ENCODE measurements around the gene ITM2C.
A peak's percentile ranks its signal among the peaks of the same experiment; 100 is the strongest.

ITM2C gene

DNA sequence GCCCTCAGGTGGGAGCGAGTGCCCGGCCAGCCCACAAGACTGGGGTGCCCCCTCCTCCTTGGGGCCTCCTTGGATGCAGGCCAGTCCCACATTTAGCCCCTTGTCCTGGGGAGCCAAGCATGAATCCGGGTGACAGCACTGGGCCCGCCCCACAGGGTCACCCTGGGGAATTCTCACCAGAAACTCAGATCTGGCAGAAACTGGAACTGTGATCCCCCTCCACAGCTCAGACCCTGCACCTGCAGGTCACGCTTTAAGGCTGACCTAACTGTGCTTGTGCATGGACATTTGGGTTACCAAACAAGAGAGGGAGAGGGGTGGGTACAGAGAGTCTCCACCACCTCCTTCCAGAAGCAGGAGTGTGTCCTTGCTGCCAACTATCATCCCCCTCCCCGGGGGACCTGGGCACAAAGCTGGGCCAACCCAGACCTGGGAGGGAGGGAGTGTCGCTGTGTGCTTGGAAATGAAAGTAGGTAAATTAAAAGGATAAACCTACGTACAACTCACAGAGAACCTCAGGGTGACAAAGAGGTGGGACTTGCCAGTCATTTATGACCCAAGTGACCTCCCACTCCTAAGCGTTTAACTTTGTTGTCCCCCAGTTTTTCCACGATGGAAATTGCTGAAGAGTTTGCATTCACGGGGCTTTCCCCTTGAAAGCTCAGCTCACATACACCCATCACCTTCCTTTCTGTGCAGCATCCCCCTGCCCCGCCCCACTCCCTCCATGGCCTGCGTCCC, 9.1 kb downstream of the ITM2C start:
- no peak for DNase-seq

DNA sequence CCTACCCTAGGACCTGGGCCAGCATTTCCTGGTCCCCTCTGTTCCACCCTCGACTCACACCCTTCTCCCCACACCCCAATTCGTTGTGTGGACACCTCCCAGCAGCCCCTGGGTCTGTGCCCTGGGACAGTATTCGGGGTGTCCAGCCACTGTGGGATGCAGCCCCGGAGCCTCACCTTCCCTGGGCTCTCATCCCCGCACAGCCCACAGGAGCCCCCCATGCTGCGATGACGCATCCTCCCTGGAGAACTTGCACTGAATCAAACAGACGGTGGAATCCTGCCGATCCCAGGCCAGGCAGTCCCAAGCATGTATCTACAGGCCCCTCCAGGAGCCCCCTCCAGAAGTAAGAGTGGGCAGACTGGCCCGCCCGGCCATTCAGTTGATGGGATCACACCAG, 9.7 kb downstream of the ITM2C start:
- DNase-seq: no peak

DNA sequence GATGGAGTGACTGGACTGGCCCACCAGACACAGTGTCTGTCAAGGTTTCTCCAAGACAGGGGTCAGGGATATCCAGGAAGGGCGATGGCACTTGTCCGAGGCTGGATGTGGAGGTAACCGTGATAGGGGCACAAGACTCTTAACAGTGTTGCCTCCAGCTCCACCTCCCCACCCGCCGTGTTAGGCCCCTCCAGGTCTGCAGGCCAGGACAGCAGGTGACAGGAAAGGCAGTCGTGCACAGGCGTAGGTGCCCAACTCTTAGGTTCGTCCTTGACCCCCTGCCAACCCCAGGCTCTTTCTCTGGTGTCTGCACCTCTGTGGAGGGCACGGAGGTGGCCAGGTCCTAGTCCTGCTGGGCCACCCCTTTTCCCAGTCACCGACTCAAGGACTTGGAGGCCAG, 10.1 kb downstream of the ITM2C start:
- no peak for DNase-seq

DNA sequence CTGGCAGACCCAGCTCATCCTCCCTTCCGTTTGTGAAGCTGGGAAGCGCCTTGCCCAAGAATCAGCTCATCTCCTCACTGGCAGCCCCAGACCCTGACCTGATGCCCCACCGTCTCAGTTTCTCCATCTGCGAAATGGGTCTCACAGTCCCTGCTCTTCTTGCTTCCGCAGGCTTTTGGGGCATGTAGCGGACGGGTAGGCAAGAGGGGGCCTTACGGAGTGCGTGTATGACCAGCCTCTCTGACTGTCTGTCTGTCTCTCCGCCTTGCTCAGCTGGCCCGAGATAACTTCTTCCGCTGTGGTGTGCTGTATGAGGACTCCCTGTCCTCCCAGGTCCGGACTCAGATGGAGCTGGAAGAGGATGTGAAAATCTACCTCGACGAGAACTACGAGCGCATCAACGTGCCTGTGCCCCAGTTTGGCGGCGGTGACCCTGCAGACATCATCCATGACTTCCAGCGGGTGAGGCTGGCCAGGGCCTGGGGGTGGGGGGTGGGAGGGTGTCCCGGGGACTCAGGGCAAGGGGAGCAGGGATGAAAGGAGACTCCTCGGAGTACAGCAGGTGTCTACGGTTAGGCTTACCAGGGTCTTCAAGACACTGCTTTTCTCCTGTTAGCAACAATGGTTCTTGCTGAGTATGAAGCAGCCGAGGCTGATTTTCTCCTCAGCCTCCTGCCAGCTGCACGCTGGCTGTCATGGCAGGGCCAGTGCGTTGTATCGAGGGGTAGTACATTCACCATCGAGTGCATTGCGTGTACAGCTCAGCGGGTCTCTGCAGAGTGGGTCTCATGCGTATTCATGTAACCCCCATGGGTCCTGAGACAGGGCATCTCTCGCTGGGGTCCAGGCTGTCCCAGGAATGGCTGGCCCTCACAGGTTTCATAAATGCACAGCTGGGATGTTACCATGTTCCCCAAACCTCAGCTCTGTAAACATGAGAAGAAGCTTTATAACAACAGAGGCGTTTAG, 10.9 kb downstream of the ITM2C start:
- no peak for DNase-seq

DNA sequence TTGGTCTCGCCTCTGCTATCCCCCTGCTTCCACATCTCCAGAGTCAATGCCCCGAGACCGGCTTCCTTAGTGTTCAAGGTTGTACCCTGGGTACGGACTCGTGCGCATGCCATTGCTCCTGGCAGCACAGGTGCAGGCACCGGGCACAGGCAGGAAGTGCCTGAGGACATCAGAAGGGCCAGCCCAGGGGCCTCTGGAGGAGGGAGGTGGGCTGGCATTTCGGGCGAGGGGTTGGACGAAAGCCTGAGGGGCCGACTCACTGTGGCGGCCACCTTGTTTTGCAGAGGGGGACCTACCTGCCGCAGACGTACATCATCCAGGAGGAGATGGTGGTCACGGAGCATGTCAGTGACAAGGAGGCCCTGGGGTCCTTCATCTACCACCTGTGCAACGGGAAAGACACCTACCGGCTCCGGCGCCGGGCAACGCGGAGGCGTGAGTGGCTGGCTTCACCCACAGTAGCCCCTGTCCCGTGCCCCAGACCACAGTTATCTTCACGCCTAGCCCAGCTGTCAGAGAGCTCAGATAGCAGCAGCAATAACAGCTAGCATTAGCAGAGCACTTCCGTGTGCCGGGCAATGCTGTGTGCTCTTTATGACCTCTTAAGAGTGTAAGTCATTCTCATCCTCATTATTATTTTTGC, 12.5 kb downstream of the ITM2C start:
- no peak for DNase-seq

DNA sequence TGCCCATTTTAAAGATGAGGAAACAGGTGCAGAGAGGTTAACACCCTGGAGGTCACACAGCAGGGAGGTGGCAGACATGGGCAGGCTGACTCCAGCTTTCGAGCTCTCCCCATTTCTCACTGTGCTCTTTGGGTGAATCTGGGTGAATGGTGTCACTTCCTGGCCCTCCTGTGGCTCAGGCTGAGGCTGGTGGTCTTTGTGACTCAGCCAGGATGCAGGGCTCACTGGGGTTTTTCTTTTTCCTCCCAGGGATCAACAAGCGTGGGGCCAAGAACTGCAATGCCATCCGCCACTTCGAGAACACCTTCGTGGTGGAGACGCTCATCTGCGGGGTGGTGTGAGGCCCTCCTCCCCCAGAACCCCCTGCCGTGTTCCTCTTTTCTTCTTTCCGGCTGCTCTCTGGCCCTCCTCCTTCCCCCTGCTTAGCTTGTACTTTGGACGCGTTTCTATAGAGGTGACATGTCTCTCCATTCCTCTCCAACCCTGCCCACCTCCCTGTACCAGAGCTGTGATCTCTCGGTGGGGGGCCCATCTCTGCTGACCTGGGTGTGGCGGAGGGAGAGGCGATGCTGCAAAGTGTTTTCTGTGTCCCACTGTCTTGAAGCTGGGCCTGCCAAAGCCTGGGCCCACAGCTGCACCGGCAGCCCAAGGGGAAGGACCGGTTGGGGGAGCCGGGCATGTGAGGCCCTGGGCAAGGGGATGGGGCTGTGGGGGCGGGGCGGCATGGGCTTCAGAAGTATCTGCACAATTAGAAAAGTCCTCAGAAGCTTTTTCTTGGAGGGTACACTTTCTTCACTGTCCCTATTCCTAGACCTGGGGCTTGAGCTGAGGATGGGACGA, 13.2 kb downstream of the ITM2C start:
- DNase-seq: peak; percentile 78

DNA sequence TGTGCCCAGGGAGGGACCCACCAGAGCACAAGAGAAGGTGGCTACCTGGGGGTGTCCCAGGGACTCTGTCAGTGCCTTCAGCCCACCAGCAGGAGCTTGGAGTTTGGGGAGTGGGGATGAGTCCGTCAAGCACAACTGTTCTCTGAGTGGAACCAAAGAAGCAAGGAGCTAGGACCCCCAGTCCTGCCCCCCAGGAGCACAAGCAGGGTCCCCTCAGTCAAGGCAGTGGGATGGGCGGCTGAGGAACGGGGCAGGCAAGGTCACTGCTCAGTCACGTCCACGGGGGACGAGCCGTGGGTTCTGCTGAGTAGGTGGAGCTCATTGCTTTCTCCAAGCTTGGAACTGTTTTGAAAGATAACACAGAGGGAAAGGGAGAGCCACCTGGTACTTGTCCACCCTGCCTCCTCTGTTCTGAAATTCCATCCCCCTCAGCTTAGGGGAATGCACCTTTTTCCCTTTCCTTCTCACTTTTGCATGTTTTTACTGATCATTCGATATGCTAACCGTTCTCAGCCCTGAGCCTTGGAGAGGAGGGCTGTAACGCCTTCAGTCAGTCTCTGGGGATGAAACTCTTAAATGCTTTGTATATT, 14.0 kb downstream of the ITM2C start:
- no peak for DNase-seq

DNA sequence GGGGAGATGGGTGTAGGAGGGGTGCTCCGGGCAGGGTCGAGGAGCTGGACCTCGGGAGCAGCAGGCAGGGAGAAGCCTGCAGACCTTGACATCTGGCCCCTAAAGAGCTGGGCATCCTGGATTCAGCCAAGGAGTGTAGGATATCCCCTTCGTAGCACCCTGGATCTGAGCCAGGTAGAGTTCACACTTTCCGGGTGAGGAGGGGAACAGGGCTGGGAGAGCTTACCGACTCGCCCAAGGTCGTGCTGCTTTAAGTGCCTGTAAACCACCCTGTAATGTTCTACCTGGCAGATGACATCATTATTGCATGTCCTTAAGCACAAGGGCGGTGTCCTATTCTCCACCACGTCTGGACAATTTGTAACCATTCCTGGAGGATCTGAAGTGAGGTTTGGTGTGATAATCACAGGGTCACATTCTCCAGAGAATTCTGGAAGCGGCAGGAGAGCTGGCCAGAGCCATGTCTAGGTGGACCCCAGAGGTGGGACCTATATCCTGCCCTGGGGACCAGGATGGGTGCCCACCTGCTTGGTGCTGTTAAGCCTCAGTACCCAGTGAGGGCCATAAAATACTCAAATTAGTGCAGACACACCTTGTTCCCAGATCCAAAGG, 14.6 kb downstream of the ITM2C start:
- no peak for DNase-seq

DNA sequence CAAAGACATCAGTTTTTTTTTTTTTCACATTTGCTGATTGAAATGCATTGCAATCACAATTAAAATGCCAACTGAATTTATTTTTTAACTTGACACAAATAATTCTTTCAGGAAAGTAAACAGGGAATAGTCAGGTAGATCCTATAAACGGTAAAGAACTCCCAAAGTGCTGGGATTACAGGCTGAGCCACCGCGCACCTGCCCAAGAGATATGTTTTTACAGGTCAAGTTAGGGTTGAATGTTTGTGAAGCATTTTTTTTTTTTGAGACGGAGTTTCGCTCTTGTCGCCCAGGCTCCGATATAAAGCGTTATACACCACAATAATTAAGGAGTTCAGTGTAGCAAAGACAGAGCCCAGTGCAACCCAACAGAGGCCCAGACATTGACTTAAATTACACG, 15.1 kb downstream of the ITM2C start:
- DNase-seq: no peak

DNA sequence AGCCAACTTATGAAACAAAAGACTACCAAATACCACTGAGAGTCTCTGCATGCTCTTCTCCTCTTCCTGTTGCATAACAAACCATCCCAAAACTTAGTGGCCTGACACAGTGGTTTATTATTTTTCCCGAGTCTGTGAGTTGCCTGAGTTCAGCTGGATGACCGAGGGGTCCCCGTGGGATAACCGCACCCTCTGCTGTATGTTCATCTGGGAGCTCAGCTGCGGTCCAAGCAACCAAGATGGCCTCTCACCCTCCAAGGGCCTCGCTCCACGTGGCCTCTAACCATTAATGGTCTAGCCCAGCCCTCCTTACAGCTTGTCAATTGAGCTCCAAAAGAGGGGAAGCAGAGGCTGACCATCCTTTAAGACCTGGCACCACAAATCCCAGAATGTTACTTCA, 17.1 kb downstream of the ITM2C start:
- no peak for DNase-seq

DNA sequence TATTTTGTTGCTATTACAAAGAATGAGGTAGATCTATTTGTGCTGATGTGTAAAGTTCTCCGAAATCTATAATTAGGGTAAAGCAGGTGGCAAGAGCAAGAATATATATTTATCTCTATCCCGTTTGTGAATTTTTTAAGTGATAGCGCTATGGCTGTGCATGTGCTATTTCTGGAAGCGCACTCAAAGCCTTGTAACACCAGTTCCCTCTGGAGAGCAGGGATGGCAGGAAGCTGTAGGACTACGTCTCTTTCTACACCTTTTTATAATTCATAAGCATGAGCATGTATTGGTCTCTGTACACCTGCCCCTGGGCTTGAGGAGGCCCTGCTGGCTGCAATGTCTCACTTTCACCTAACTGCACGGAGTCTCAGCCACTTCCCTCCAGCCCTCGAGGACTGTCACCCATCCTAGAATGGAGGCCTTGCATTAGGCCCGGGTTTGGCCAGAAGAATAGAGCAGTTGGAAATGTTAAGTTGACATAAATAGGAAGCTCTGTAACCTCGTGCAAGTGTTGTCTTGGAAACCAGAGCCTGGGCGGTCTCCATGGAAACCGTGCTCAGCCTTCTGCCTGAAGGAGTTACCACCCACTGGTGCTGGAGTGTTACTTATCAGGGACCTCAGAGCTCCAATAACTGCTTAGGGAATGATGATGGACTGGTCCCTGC, 20.9 kb downstream of the ITM2C start:
- DNase-seq: no peak

DNA sequence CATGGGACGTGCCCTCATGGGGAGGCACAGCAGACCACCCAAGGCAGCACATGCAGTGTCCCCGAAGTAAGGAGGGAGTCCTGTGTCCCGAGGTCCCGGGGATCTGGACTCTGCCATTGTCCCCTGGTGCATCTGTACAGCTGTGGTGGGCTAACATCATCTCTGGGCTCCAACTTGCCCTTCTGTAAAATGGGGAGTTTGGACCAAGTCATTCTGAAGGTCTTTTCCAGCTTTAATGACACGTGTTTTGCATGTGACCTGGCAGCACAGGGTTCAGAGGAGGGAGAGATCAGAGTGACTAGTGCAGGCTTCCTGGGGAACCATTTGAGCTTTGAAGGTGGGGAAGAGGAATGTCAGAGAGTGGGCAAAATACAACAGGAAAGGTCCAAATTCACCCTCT, 21.5 kb downstream of the ITM2C start:
- no peak for DNase-seq

DNA sequence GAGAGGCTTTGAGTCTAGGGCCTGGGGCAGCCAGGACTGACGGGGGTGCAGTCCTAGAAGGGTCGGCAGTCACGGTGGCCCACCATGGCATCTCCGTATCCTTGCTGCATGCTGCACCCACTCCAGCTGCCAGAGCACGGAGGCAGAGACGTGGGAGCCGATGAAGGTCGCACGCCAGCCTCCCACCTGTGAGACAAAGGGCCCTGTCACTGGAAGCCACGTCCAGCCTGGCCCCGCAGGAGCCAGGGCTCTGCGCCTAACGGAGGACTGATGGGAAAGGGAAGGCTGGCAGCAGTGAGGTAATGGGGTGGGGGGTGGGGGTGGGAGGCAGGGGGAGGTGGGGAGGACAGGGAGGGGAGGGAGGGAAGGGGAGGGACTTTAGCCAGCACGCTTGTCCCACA, 21.9 kb downstream of the ITM2C start:
- no peak for DNase-seq

DNA sequence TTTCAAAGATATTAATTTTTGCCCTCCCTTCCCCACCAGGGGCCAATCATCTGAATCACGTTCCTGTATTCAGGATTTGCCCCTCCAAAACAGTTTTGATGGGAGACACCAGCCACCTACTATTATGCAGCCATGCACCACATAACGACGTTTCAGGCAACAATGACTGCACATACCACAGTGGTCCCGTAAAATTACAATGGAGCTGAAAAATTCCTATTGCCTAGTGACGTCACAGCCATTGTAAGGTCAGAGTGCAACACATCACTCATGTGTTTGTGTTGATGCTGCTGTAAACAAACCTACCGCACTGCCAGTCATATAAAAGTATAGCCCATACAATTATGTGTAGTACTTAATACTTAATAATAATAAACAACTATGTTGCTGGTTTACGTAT, 22.6 kb downstream of the ITM2C start:
- no peak for DNase-seq

DNA sequence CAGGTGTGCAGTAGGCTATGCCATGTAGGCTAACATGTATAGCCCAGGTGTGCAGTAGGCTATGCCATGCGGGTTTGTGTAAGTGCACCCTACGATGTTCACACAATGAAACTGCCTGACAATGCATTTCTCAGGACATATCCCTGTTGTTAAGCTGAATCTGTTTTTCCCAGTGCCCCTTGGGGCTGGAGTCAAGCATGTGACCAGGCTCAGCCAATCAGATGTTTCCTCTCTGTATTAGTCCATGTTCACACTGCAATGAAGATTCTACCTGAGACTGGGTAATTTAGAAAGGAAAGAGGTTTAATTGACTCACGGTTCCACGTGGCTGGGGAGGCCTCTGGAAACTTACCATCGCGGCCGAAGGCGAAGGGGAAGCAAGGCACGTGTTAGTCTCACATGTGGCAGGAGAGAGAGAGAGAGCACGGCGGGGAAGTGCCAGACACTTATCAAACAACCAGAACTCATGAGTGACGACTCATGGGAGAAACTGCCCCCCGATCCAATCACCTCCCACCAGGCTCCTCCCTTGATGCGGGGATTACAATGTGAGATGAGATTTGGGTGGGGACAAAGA, 24.2 kb downstream of the ITM2C start:
- no peak for DNase-seq

DNA sequence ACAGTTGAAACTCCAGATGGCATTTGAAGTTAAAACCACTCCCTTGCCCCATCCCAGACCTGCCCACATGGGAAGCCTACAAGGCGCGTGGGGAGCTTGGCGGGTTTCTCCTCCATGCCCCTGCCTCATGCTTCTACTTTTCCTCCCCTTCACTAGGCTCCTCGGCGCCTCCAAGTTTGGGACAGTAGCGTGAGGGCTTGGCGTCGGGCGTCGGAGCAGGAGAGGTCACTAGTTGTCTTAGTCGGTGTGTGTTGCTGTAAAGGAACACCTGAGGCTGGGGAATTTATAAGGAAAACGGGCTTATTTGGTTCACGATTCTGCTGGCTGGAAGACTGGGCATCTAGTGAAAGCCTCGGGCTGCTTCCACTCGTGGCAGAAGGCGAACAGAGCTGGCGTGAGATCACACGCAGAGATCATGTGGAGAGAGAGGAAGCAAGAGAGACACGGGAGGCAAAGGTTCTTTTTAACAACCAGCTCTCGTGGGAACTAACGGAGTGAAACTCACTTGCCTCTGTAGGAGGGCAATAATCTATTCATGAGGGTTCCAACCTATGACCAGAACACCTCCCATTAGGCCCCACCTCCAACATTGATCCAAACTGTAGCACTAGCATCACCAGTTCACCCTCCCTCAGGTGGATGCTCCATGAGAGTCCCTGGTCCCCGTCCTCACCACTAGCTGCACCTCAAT, 25.3 kb downstream of the ITM2C start:
- DNase-seq: no peak

DNA sequence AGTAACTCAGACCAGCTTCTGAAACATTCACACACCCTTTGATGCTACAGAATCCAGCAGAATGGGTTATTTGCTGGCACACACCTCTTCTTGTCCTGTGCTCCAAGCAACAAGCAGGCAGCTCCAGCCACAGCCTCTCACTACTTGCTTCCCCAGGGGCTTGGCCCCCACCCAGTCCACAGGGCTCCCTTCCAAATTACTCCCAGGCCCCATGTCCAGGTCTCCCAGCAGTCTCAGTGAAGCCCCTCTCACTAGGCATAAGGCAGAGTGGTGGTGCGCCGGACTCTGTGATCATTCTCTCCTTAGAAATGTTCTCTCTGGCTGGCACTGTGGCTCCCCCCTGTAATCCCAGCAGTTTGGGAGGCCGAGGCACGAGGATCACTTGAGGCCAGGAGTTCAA, 25.9 kb downstream of the ITM2C start:
- no peak for DNase-seq

DNA sequence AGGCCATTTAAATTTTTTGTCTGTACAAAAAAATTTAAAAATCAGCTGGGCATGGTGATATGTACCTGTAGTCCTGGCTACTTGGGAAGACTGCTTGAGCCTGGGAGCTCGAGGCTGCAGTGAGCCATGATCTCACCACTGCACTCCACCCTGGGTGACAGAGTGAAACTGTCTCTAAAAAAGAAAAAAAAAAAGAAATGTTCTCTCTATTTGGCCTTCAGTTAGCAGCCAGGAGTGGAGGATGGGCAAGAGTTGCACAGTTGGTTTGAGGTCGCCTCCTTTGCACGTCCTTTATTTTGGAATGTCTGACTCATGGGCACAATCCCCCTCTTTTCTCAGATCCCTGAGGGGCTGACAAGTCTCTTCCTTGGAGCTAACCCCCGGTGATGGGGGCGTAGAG, 26.3 kb downstream of the ITM2C start:
- no peak for DNase-seq

DNA sequence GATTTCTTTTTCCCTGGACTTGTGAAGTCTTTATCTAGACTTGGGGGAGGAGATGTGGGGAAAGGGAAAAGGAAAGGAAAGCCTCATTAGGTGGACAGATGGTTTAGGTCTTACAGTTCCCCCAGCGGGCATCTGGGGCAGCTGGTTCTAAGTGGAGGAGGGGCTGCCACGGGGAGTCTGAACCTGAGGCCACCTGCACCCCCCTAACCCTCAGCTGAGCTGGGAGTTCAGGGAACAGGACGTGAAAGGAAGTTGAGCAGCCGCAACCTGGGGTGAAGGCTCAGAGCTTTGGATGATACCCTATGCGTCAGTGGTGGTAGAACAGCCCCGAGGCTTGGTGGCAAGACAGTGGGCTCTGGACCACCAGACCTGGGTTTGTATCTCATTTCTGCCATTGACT, 26.8 kb downstream of the ITM2C start:
- no peak for DNase-seq

DNA sequence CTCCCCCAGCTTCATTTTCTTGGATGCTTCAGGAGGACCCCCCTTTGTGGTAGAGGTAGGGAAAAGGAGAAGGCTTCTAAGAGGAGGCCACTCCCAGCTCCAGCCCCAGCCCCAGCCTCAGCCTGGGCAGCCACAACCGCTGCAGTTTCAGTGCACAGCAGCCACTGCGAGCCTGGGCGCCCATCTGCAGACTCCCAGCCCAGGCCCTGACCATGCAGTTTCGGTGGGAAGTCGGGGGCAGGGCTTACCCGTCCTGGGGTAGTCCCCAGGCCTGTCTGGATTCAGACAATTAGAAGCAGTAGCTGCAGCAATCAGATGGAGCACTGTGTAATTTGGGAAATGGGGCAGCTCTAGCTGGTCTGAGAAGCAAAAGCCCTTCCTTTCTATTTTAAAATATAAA, 28.6 kb downstream of the ITM2C start:
- DNase-seq: no peak
